MM.1S (cell line): Measurements from ENCODE around the gene P2RY6.

Experiments
- EZH2 ChIP-seq: fragments of 300-600 bp; sonication (generic); optimal IDR thresholded peaks from 2 replicates; pipeline ENCODE3; 2017; ENCODE audit warnings: low read depth, mild to moderate bottlenecking, antibody characterized with exemption, low read length, mixed read lengths
- EZH2phosphoT487 ChIP-seq: fragments of 300-600 bp; sonication (generic); IDR thresholded peaks from 2 replicates; pipeline ENCODE4 v1.6.1; 2018; ENCODE audit warnings: antibody characterized with exemption, low read length
- TF ChIP-seq, protein P1 (sequence below): fragments of 300-600 bp; sonication (generic); IDR thresholded peaks from 2 replicates; pipeline ENCODE4 v1.5.1; 2016; ENCODE audit warnings: antibody characterized with exemption, low read length, mixed read lengths

DNA sequence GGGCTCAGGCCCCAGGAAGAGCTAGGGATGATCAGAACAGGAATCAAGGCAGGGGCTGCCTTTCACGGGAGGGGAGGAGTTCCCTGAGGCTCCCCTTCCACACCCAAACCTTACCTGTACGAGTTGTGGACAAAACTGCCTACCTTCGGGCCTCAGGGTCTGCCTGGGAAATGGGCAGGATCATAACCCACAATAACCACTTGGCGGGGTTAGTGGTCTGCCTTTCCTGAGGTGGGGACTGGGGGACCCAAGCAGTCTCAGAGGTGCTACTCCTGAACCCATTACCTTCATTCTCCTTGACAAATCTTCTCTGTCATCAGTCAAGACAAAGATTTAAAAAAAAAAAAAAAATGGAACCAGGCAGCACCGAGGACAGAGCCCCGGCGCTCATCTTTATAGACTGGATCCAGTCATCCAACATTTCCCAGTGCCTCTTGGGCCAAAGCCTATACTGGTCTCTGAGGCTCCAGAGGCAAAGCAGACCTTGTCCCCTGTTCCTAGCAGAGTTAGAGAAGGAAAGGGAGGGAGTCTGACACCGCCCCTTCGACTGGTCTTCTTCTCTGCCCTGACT is 14.2 kb downstream of the P2RY6 start:
- no peak for TF ChIP-seq EZH2
- TF ChIP-seq, protein P1, sequence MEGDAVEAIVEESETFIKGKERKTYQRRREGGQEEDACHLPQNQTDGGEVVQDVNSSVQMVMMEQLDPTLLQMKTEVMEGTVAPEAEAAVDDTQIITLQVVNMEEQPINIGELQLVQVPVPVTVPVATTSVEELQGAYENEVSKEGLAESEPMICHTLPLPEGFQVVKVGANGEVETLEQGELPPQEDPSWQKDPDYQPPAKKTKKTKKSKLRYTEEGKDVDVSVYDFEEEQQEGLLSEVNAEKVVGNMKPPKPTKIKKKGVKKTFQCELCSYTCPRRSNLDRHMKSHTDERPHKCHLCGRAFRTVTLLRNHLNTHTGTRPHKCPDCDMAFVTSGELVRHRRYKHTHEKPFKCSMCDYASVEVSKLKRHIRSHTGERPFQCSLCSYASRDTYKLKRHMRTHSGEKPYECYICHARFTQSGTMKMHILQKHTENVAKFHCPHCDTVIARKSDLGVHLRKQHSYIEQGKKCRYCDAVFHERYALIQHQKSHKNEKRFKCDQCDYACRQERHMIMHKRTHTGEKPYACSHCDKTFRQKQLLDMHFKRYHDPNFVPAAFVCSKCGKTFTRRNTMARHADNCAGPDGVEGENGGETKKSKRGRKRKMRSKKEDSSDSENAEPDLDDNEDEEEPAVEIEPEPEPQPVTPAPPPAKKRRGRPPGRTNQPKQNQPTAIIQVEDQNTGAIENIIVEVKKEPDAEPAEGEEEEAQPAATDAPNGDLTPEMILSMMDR = no peak
- no peak for TF ChIP-seq EZH2phosphoT487
